PC-9 (cell line): ENCODE measurements around the gene ST6GALNAC2.
"Not testable (repeated sequence)": the region's sequence is repeated elsewhere in the genome, so short reads cannot be mapped to it uniquely, and the experiment has no call there.

Source experiments
- EZH2 ChIP-seq: fragments of 200-600 bp; sonication (generic); IDR thresholded peaks from 2 replicates; pipeline ENCODE4 v1.8.0; 2017; ENCODE audit warnings: antibody characterized with exemption, low read depth
- TF ChIP-seq, protein P1 (sequence below): fragments of 200-600 bp; sonication (generic); conservative IDR thresholded peaks from 2 replicates; pipeline ENCODE4 v1.6.1; 2017; ENCODE audit warnings: mixed run types, antibody characterized with exemption, mild to moderate bottlenecking, moderate library complexity

GRCh38 chr17:76525513-76525833 lies 60.2 kb downstream of the ST6GALNAC2 start:
- TF ChIP-seq, protein P1, sequence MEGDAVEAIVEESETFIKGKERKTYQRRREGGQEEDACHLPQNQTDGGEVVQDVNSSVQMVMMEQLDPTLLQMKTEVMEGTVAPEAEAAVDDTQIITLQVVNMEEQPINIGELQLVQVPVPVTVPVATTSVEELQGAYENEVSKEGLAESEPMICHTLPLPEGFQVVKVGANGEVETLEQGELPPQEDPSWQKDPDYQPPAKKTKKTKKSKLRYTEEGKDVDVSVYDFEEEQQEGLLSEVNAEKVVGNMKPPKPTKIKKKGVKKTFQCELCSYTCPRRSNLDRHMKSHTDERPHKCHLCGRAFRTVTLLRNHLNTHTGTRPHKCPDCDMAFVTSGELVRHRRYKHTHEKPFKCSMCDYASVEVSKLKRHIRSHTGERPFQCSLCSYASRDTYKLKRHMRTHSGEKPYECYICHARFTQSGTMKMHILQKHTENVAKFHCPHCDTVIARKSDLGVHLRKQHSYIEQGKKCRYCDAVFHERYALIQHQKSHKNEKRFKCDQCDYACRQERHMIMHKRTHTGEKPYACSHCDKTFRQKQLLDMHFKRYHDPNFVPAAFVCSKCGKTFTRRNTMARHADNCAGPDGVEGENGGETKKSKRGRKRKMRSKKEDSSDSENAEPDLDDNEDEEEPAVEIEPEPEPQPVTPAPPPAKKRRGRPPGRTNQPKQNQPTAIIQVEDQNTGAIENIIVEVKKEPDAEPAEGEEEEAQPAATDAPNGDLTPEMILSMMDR = not testable (repeated sequence)
- not testable (repeated sequence) for TF ChIP-seq EZH2
